ENCODE measurements around the gene ADAM12.

ADAM12 gene

GRCh38 chr10:126129026-126129425 lies 259.3 kb downstream of the ADAM12 start:
- Histone ChIP-seq H2AFZ (ENCODE audit: low read length) (no peak overlapping the region), H3K36me3 (ENCODE audit: insufficient read depth, low read length) (no peaks in the 10 kb centered on the region), H3K9ac (ENCODE audit: low read depth, low read length, poor library complexity, severe bottlenecking) (no peak overlapping the region), H4K20me1 (ENCODE audit: insufficient read depth, low read length, poor library complexity, severe bottlenecking) (no peaks in the 10 kb centered on the region), H3K9me2 (replicated peaks; ENCODE audit: low read depth, low read length) (no peaks in the 10 kb centered on the region; the same call in 1 of the 2 replicates), H3K9me3 (ENCODE audit: insufficient read depth, low read depth, low read length) (peaks cover 6% of the 10 kb centered on the region; the same call in 1 of the 2 replicates), H3F3A (ENCODE audit: low read depth) (no peaks in the 10 kb centered on the region), H3K4me2 (ENCODE audit: low read depth, low read length, poor library complexity, severe bottlenecking) (no peak overlapping the region), H3K27me3 (ENCODE audit: insufficient read depth, low read length, poor library complexity, severe bottlenecking) (no peaks in the 10 kb centered on the region), H3K4me1 (ENCODE audit: insufficient read depth, low read length, poor library complexity, severe bottlenecking) (no peaks in the 10 kb centered on the region), H3K79me2 (ENCODE audit: insufficient read depth, low read length) (no peaks in the 10 kb centered on the region), H3K4me3 (ENCODE audit: low read length, poor library complexity, severe bottlenecking) (no peak overlapping the region)
- TF ChIP-seq EZH2phosphoT487 (IDR thresholded peaks at IDR 0.05; ENCODE audit: borderline replicate concordance) (no peak), CTCF (conservative IDR thresholded peaks at IDR 0.05; ENCODE audit: low read length) (no peak)

DNA sequence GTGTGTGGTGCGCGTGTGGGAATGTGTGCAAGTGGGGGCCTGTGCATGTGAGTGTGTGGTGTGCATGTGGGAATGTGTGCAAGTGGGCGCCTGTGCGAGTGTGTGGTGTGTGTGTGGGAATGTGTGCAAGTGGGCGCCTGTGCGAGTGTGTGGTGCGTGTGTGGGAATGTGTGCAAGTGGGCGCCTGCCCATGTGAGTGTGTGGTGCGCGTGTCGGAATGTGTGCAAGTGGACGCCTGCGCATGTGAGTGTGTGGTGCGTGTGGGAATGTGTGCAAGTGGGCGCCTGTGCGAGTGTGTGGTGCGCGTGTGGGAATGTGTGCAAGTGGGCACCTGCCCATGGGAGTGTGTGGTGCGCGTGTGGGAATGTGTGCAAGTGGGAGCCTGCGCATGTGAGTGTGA lies 259.7 kb downstream of the ADAM12 start:
- no peak overlapping the region for H3K4me3 ChIP-seq (ENCODE audit: low read length, poor library complexity, severe bottlenecking)
- no peaks in the 10 kb centered on the region for H3K4me1 ChIP-seq (ENCODE audit: insufficient read depth, low read length, poor library complexity, severe bottlenecking)
- no peaks in the 10 kb centered on the region for H3K27me3 ChIP-seq (ENCODE audit: insufficient read depth, low read length, poor library complexity, severe bottlenecking)
- peaks cover 5% of the 10 kb centered on the region; the same call in 1 of the 2 replicates for H3K9me3 ChIP-seq (ENCODE audit: insufficient read depth, low read depth, low read length)
- H2AFZ ChIP-seq (ENCODE audit: low read length): no peak overlapping the region
- H3K9me2 ChIP-seq (replicated peaks; ENCODE audit: low read depth, low read length): no peaks in the 10 kb centered on the region; the same call in 1 of the 2 replicates
- H4K20me1 ChIP-seq (ENCODE audit: insufficient read depth, low read length, poor library complexity, severe bottlenecking): no peaks in the 10 kb centered on the region
- H3F3A ChIP-seq (ENCODE audit: low read depth): no peaks in the 10 kb centered on the region
- no peaks in the 10 kb centered on the region for H3K79me2 ChIP-seq (ENCODE audit: insufficient read depth, low read length)
- no peak overlapping the region for H3K9ac ChIP-seq (ENCODE audit: low read depth, low read length, poor library complexity, severe bottlenecking)
- H3K36me3 ChIP-seq (ENCODE audit: insufficient read depth, low read length): no peaks in the 10 kb centered on the region
- no peak for TF ChIP-seq EZH2phosphoT487 (IDR thresholded peaks at IDR 0.05; ENCODE audit: borderline replicate concordance)
- TF ChIP-seq CTCF (conservative IDR thresholded peaks at IDR 0.05; ENCODE audit: low read length): no peak
- H3K4me2 ChIP-seq (ENCODE audit: low read depth, low read length, poor library complexity, severe bottlenecking): no peak overlapping the region

DNA sequence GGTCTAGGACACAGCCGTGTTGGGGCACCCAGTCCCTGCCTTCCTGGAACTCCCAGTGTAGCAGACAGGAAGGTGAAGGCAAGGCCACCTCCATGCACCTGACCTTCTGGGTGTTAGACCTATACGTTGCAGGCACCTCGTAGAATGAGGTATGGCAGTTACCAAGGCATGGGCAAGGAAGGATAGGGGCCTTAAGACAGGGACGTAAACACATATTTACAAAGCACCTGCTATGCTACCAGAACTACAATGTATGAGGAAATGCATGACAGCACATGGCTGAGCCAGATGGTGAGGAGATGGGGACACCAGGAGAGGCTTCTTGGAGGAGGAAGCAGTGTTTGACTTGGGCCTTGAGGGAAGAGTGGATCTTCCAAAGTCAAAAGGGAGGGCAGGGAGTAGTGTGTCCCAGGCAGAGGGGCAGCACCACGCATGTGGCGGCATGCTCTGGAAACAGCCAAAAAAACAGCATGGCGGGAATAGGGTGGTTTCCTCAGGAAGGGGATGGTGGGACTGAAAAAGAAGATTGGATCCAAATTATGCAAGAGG lies 260.7 kb downstream of the ADAM12 start:
- Histone ChIP-seq H3F3A (ENCODE audit: low read depth) (no peaks in the 10 kb centered on the region), H4K20me1 (ENCODE audit: insufficient read depth, low read length, poor library complexity, severe bottlenecking) (no peaks in the 10 kb centered on the region), H2AFZ (ENCODE audit: low read length) (no peak overlapping the region), H3K36me3 (ENCODE audit: insufficient read depth, low read length) (no peaks in the 10 kb centered on the region), H3K4me3 (ENCODE audit: low read length, poor library complexity, severe bottlenecking) (no peak overlapping the region), H3K4me2 (ENCODE audit: low read depth, low read length, poor library complexity, severe bottlenecking) (no peak overlapping the region), H3K4me1 (ENCODE audit: insufficient read depth, low read length, poor library complexity, severe bottlenecking) (no peaks in the 10 kb centered on the region), H3K9ac (ENCODE audit: low read depth, low read length, poor library complexity, severe bottlenecking) (no peak overlapping the region), H3K9me3 (ENCODE audit: insufficient read depth, low read depth, low read length) (no peaks in the 10 kb centered on the region; the same call in 1 of the 2 replicates), H3K27me3 (ENCODE audit: insufficient read depth, low read length, poor library complexity, severe bottlenecking) (no peaks in the 10 kb centered on the region), H3K79me2 (ENCODE audit: insufficient read depth, low read length) (no peaks in the 10 kb centered on the region), H3K9me2 (replicated peaks; ENCODE audit: low read depth, low read length) (no peaks in the 10 kb centered on the region; the same call in 1 of the 2 replicates)
- TF ChIP-seq EZH2phosphoT487 (IDR thresholded peaks at IDR 0.05; ENCODE audit: borderline replicate concordance) (no peak), CTCF (conservative IDR thresholded peaks at IDR 0.05; ENCODE audit: low read length) (no peak)

All from Loucy (cell line).